Ovary (tissue), 3 donors: ENCODE data around the gene MARCKSL1.

Source experiments
- CTCF ChIP-seq, 3 donors: fragments of 450-650 bp in 2 of 3; fragments of 200-600 bp in 1 of 3; IDR thresholded peaks; one replicate each; pipeline versions ENCODE4 v1.5.1 to v1.8.0; 2016 to 2022; ENCODE audit warnings: antibody characterized with exemption in 3 of 3, mild to moderate bottlenecking in 1 of 3
- POLR2A ChIP-seq: fragments of 450-650 bp; IDR thresholded peaks from one replicate; pipeline ENCODE4 v1.6.1; 2017; ENCODE audit warnings: antibody characterized with exemption, mild to moderate bottlenecking, moderate library complexity
- donor health status: DM: no; HTN: no; CAD: no.

DNA sequence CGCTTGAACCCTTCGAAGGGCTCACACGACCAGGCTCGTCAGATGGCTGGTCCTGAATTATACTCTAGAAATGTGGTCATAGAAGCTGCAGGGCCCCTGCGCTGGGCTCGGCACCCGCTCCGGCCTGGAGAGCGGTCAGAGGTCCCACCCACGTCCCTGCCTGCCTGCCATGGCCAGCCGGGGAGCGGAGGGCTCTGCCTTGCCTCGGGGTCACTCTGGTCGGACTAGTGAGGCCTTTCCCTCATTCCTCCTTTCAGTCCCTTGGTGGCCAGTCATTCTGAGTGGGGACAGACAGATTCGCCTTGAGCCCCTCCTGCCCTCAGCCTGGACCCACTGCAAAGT lies 529 bp upstream of the MARCKSL1 start:
- TF ChIP-seq CTCF (IDR thresholded peaks at IDR 0.05), result no peak
- no peak for TF ChIP-seq POLR2A
